SH-SY5Y (cell line): Measurements from ENCODE around the gene PLOD3.

Experiments
- GATA2 ChIP-seq: IDR thresholded peaks from 2 replicates; pipeline ENCODE4 v1.6.1; 2011; ENCODE audit warnings: mild to moderate bottlenecking, low read depth, low read length
- GATA3 ChIP-seq: IDR thresholded peaks from 2 replicates; pipeline ENCODE4 v1.6.1; 2011; ENCODE audit warnings: low read depth, mild to moderate bottlenecking, low read length, moderate library complexity

DNA sequence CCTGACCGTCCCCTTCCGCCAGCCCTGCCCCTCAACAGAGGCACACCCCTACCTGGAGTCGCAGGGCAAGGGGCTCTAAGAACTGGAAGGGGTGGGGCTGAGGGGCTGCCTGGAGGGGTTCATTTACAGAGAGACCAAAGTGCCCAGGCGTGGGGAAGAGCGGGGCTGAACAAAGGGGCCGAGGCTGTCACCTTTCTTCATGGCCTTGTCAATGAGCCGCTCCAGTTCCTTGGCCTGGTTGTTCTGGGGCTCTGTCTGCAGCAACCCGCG, 22.5 kb upstream of the PLOD3 start:
- no peak for TF ChIP-seq GATA2
- no peak for TF ChIP-seq GATA3
